Naive thymus-derived CD4-positive, alpha-beta T cell (primary cell): ENCODE results near the gene BCL2L1. TPM values are rescaled to one million over a fixed set of nuclear protein-coding genes. Genes with fewer than 3 reads are reported as not detected.

ENCODE experiments used
- ATAC-seq: fragments of 150-1000 bp; cut with Tn5 transposase; 2 replicates; pipeline ENCODE4 v1.10.0; 2021; ENCODE audit warnings: mild to moderate bottlenecking, moderate library complexity
- CTCF ChIA-PET: fragments of 350-600 bp; sonication (Branson Sonifier 250); formaldehyde crosslinking; loops from one replicate; lab custom pipeline; 2021; ENCODE audit warnings: antibody characterized with exemption; lab: Charles Lee
- POLR2A ChIA-PET: fragments of 350-600 bp; sonication (Branson Sonifier 250); formaldehyde crosslinking; loops from one replicate; lab custom pipeline; 2021; ENCODE audit warnings: antibody characterized with exemption, inconsistent platforms; lab: Charles Lee
- DNase-seq, 9 donors: peaks; one replicate each; pipeline versions ENCODE4 v3.0.0 to v3.0.0-alpha.2; 2020 to 2022; ENCODE audit warnings: mixed read lengths in 1 of 9
- H3K27ac ChIP-seq: one replicate; pipeline ENCODE4 v1.7.0; 2013; ENCODE audit warnings: mild to moderate bottlenecking, low read depth, low read length, moderate library complexity
- H3K27me3 ChIP-seq, 2 donors: one replicate each; pipeline ENCODE4 v1.7.0; 2013; ENCODE audit warnings: low read length in 2 of 2, mild to moderate bottlenecking in 2 of 2, moderate library complexity in 2 of 2; ENCODE audit not compliant: control insufficient read depth in 2 of 2, insufficient read depth in 2 of 2
- H3K36me3 ChIP-seq, 3 experiments: 1 replicate in 2 of 3; 2 replicates in 1 of 3; pipeline ENCODE4 v1.7.0; 2013; ENCODE audit warnings: low read length in 3 of 3, mild to moderate bottlenecking in 3 of 3, moderate library complexity in 1 of 3; ENCODE audit not compliant: insufficient read depth in 3 of 3, control insufficient read depth in 2 of 3
- H3K4me1 ChIP-seq, 2 donors: one replicate each; pipeline ENCODE4 v1.7.0; 2013; ENCODE audit warnings: low read length in 2 of 2, mild to moderate bottlenecking in 2 of 2, moderate library complexity in 1 of 2; ENCODE audit not compliant: control insufficient read depth in 2 of 2, insufficient read depth in 2 of 2
- H3K4me3 ChIP-seq: 2 replicates; pipeline ENCODE4 v1.7.0; 2013; ENCODE audit warnings: mild to moderate bottlenecking, low read length
- H3K9me3 ChIP-seq, 3 experiments: 1 replicate in 2 of 3; 2 replicates in 1 of 3; pipeline ENCODE4 v1.7.0; 2013; ENCODE audit warnings: low read length in 3 of 3; ENCODE audit not compliant: control insufficient read depth in 2 of 3
- H3K27ac Mint-ChIP-seq, 9 donors: one replicate each; pipeline ENCODE4 v1.8.0; 2020 to 2022; ENCODE audit warnings: mixed read lengths in 9 of 9, mild to moderate bottlenecking in 8 of 9, moderate library complexity in 5 of 9, inconsistent platforms in 2 of 9
- H3K27me3 Mint-ChIP-seq, 5 donors: one replicate each; pipeline ENCODE4 v1.8.0; 2021 to 2022; ENCODE audit warnings: mixed read lengths in 5 of 5, mild to moderate bottlenecking in 1 of 5
- H3K36me3 Mint-ChIP-seq, 5 donors: one replicate each; pipeline ENCODE4 v1.8.0; 2020 to 2022; ENCODE audit warnings: mixed read lengths in 5 of 5, mild to moderate bottlenecking in 3 of 5, inconsistent platforms in 1 of 5
- H3K4me1 Mint-ChIP-seq, 7 donors: one replicate each; pipeline ENCODE4 v1.8.0; 2020 to 2022; ENCODE audit warnings: mixed read lengths in 7 of 7, mild to moderate bottlenecking in 3 of 7, inconsistent platforms in 1 of 7
- H3K4me3 Mint-ChIP-seq, 10 donors: one replicate each; pipeline ENCODE4 v1.8.0; 2020 to 2022; ENCODE audit warnings: mild to moderate bottlenecking in 10 of 10, mixed read lengths in 10 of 10, moderate library complexity in 6 of 10, inconsistent platforms in 2 of 10
- H3K9me3 Mint-ChIP-seq, 11 donors: one replicate each; pipeline ENCODE4 v1.8.0; 2020 to 2022; ENCODE audit warnings: mixed read lengths in 11 of 11, mild to moderate bottlenecking in 4 of 11, inconsistent platforms in 1 of 11, moderate library complexity in 1 of 11
- intact Hi-C, 2 donors: fragments of 100-400 bp; cut with micrococcal nuclease; formaldehyde crosslinking; loops; one replicate each; pipeline ENCODE4 v1.15.1; 2023
- polyA plus RNA-seq, 2 donors: library from polyadenylated mRNA; unstranded; fragments of 300-500 nt; fragmentation: Illumina TruSeq; gene quantifications; one replicate each; pipeline ENCODE4 v1.2.3, GENCODE V29; 2021
- total RNA-seq, 6 experiments: library from RNA in 5 of 6; stranded (reverse) in 5 of 6; gene quantifications; 1 replicate in 5 of 6; 2 replicates in 1 of 6; pipeline ENCODE4 v1.2.3 and lab custom pipeline; 2021 to 2026

BCL2L1 gene
- total and polyA plus RNA-seq, 7 experiments from 2014 or later, result 11.5 to 111 (median 15.6) TPM

GRCh38 chr20:31695849-31696804 is 26.5 kb downstream of the BCL2L1 start:
- CTCF ChIA-PET, result interaction anchor here (1.0 to 2.2 kb wide), 2 partner anchors 12 to 28 kb away, joined by 4 to 7 read pairs; no protein-coding TSS in a partner anchor
- Histone ChIP-seq H3K27me3 (no peaks in the 10 kb centered on the region), H3K27ac (no peak overlapping the region), H3K4me1 (peaks cover 26% of the 10 kb centered on the region in 2 donors), H3K36me3 (peaks cover 0 to 4% (median 0%) of the 10 kb centered on the region in 3 experiments), H3K9me3 (no peaks in the 10 kb centered on the region), H3K4me3 (no peak overlapping the region)
- H3K4me1 Mint-ChIP-seq, result peaks cover 42 to 66% (median 59%) of the 10 kb centered on the region in 7 donors
- POLR2A ChIA-PET, result interaction anchor here (1.1 kb wide), 1 partner anchor 11 kb away, joined by 5 read pairs; no protein-coding TSS in a partner anchor
- H3K4me3 Mint-ChIP-seq, result no peak overlapping the region
- ATAC-seq (peak; percentile 26), DNase-seq (no peak)
- H3K36me3 Mint-ChIP-seq, result peaks cover 0 to 26% (median 17%) of the 10 kb centered on the region in 5 donors
- H3K9me3 Mint-ChIP-seq, result peaks cover 0 to 2% (median 0%) of the 10 kb centered on the region in 11 donors
- no peaks in the 10 kb centered on the region for H3K27me3 Mint-ChIP-seq
- intact Hi-C loops, result no loop called here
- peak overlapping the region in 8 of 9 donors; percentile 0 to 84 (median 58) for H3K27ac Mint-ChIP-seq

- Mint-ChIP-seq H3K27me3 (no peaks in the 10 kb centered on the region), H3K36me3 (peaks cover 0 to 25% (median 20%) of the 10 kb centered on the region in 5 donors), H3K4me1 (peaks cover 37 to 60% (median 56%) of the 10 kb centered on the region in 7 donors), H3K9me3 (no peaks in the 10 kb centered on the region), H3K4me3 (peak overlapping the region in 1 of 10 donors; percentile 24), H3K27ac (peak overlapping the region; percentile 33 to 91 (median 79))
- CTCF ChIA-PET, result interaction anchor here (1.0 to 2.2 kb wide), 2 partner anchors 11 to 29 kb away, joined by 4 to 7 read pairs; no protein-coding TSS in a partner anchor
- POLR2A ChIA-PET, result no interaction called here
- Histone ChIP-seq H3K4me3 (no peak overlapping the region), H3K4me1 (peaks cover 20 to 25% of the 10 kb centered on the region in 2 donors), H3K36me3 (peaks cover 0 to 11% (median 3%) of the 10 kb centered on the region in 3 experiments), H3K27ac (peak overlapping the region; percentile 1), H3K9me3 (no peaks in the 10 kb centered on the region), H3K27me3 (no peaks in the 10 kb centered on the region)
- no peak for DNase-seq
- intact Hi-C loops, result loop anchor here in 1 of 2 donors (1.0 kb wide), 1 partner anchor 9 kb away; no protein-coding TSS in a partner anchor
- ATAC-seq, result no peak
These were observed 27.6 kb downstream of the BCL2L1 start for GRCh38 chr20:31694842-31695593.

- Histone ChIP-seq H3K4me3 (no peak overlapping the region), H3K4me1 (peaks cover 14 to 16% of the 10 kb centered on the region in 2 donors), H3K9me3 (no peaks in the 10 kb centered on the region), H3K36me3 (peaks cover 0 to 12% (median 4%) of the 10 kb centered on the region in 3 experiments), H3K27me3 (no peaks in the 10 kb centered on the region), H3K27ac (peak overlapping the region; percentile 1)
- no peaks in the 10 kb centered on the region for H3K9me3 Mint-ChIP-seq
- peaks cover 31 to 55% (median 47%) of the 10 kb centered on the region in 7 donors for H3K4me1 Mint-ChIP-seq
- H3K27ac Mint-ChIP-seq, result peak overlapping the region; percentile 33 to 91 (median 80)
- intact Hi-C loops, result loop anchor here in 1 of 2 donors (1.0 kb wide), 1 partner anchor 8 kb away; no protein-coding TSS in a partner anchor
- peaks cover 0 to 21% (median 20%) of the 10 kb centered on the region in 5 donors for H3K36me3 Mint-ChIP-seq
- DNase-seq, result no peak
- peak overlapping the region in 1 of 10 donors; percentile 24 for H3K4me3 Mint-ChIP-seq
- no peaks in the 10 kb centered on the region for H3K27me3 Mint-ChIP-seq
- no peak for ATAC-seq
- ChIA-PET CTCF (interaction anchor here (0.7 to 1.7 kb wide), 2 partner anchors 30 to 33 kb away, joined by 3 to 5 read pairs; no protein-coding TSS in a partner anchor), POLR2A (interaction anchor here (1.3 kb wide), 1 partner anchor 14 kb away, joined by 4 read pairs; no protein-coding TSS in a partner anchor)
These were observed 28.5 kb downstream of the BCL2L1 start for GRCh38 chr20:31693987-31694661.

- H3K27ac ChIP-seq, result no peak overlapping the region
- CTCF ChIA-PET, result interaction anchor here (0.6 to 1.7 kb wide), 3 partner anchors 8 to 32 kb away, joined by 3 to 5 read pairs (median 4); no protein-coding TSS in a partner anchor
These were observed 29.3 kb downstream of the BCL2L1 start for GRCh38 chr20:31693402-31693801.

GRCh38 chr20:31691646-31692275 is 30.9 kb downstream of the BCL2L1 start:
- ChIA-PET CTCF (no interaction called here), POLR2A (interaction anchor here (0.8 kb wide), 2 partner anchors 19 to 28 kb away, joined by 3 to 5 read pairs; no protein-coding TSS in a partner anchor)
- Mint-ChIP-seq H3K27me3 (no peaks in the 10 kb centered on the region), H3K4me3 (peak overlapping the region in 5 of 10 donors; percentile 1 to 36 (median 30)), H3K4me1 (peaks cover 33 to 63% (median 50%) of the 10 kb centered on the region in 7 donors), H3K27ac (peak overlapping the region; percentile 34 to 80 (median 66)), H3K36me3 (peaks cover 0 to 33% (median 28%) of the 10 kb centered on the region in 5 donors), H3K9me3 (no peaks in the 10 kb centered on the region)
- no peak for ATAC-seq
- Histone ChIP-seq H3K27me3 (no peaks in the 10 kb centered on the region), H3K36me3 (peaks cover 0 to 18% (median 4%) of the 10 kb centered on the region in 3 experiments), H3K4me1 (peaks cover 13 to 15% of the 10 kb centered on the region in 2 donors), H3K9me3 (no peaks in the 10 kb centered on the region), H3K4me3 (no peak overlapping the region), H3K27ac (peak overlapping the region; percentile 7)
- intact Hi-C loops, result no loop called here
- no peak for DNase-seq

More at GRCh38 chr20:31693402-31693801, 29.3 kb downstream of the BCL2L1 start:
- H3K4me3 Mint-ChIP-seq, result no peak overlapping the region
- peaks cover 11 to 15% of the 10 kb centered on the region in 2 donors for H3K4me1 ChIP-seq
- peaks cover 32 to 55% (median 47%) of the 10 kb centered on the region in 7 donors for H3K4me1 Mint-ChIP-seq
- peaks cover 0 to 25% (median 25%) of the 10 kb centered on the region in 5 donors for H3K36me3 Mint-ChIP-seq
- H3K9me3 ChIP-seq, result no peaks in the 10 kb centered on the region
- POLR2A ChIA-PET, result interaction anchor here (0.6 to 1.3 kb wide), 2 partner anchors 9 to 14 kb away, joined by 3 to 4 read pairs; no protein-coding TSS in a partner anchor
- H3K27me3 Mint-ChIP-seq, result no peaks in the 10 kb centered on the region
- no peaks in the 10 kb centered on the region for H3K9me3 Mint-ChIP-seq
- no peak for ATAC-seq
- peak overlapping the region in 3 of 9 donors; percentile 47 to 91 (median 81) for H3K27ac Mint-ChIP-seq
- intact Hi-C loops, result no loop called here
- DNase-seq, result no peak
- no peaks in the 10 kb centered on the region for H3K27me3 ChIP-seq
- peaks cover 0 to 12% (median 4%) of the 10 kb centered on the region in 3 experiments for H3K36me3 ChIP-seq
- H3K4me3 ChIP-seq, result no peak overlapping the region
